MM.1S (cell line): ENCODE measurements around the gene DEPP1.

Experiments used
- DNase-seq: peaks from one replicate; pipeline ENCODE4 v3.0.0-alpha.2; 2015
- H2AFZ ChIP-seq: fragments of 300-600 bp; sonication (generic); 2 replicates; pipeline ENCODE4 v1.6.0; 2016; ENCODE audit warnings: antibody characterized with exemption, low read length
- H3F3A ChIP-seq: fragments of 300-600 bp; sonication (generic); 2 replicates; pipeline ENCODE4 v1.6.1; 2016; ENCODE audit warnings: mild to moderate bottlenecking, antibody characterized with exemption, low read length, moderate library complexity, mixed read lengths; ENCODE audit not compliant: insufficient read depth
- H3K27ac ChIP-seq: fragments of 300-600 bp; sonication (generic); 2 replicates; pipeline ENCODE4 v1.5.1; 2016; ENCODE audit warnings: mild to moderate bottlenecking, low read length
- H3K27me3 ChIP-seq: fragments of 300-600 bp; sonication (generic); replicated peaks from 2 replicates; pipeline ENCODE4 v1.6.0; 2016; ENCODE audit warnings: low read length; ENCODE audit not compliant: insufficient read depth
- H3K36me3 ChIP-seq: fragments of 300-600 bp; sonication (generic); replicated peaks from 2 replicates; pipeline ENCODE4 v1.6.1; 2016; ENCODE audit warnings: mild to moderate bottlenecking, low read length, mixed read lengths; ENCODE audit not compliant: insufficient read depth
- H3K4me1 ChIP-seq: fragments of 300-600 bp; sonication (generic); 2 replicates; pipeline ENCODE4 v1.6.1; 2016; ENCODE audit warnings: low read length, mixed read lengths
- H3K4me2 ChIP-seq: fragments of 300-600 bp; sonication (generic); 2 replicates; pipeline ENCODE4 v1.6.0; 2016; ENCODE audit warnings: low read depth, low read length
- H3K4me3 ChIP-seq: fragments of 300-600 bp; sonication (generic); 2 replicates; pipeline ENCODE4 v1.5.1; 2016; ENCODE audit warnings: low read length, mixed read lengths
- H3K79me2 ChIP-seq: fragments of 300-600 bp; sonication (generic); 2 replicates; pipeline ENCODE4 v1.6.1; 2016; ENCODE audit warnings: mixed run types, low read length, mixed read lengths
- H3K9ac ChIP-seq: fragments of 300-600 bp; sonication (generic); 2 replicates; pipeline ENCODE4 v1.6.1; 2016; ENCODE audit warnings: low read length, mixed read lengths
- H3K9me2 ChIP-seq: fragments of 300-600 bp; sonication (generic); replicated peaks from 2 replicates; pipeline ENCODE4 v1.6.1; 2016; ENCODE audit warnings: mild to moderate bottlenecking, low read length, mixed read lengths; ENCODE audit not compliant: insufficient read depth
- H3K9me3 ChIP-seq: fragments of 300-600 bp; sonication (generic); replicated peaks from 2 replicates; pipeline ENCODE4 v1.6.1; 2016; ENCODE audit warnings: mild to moderate bottlenecking, low read length, mixed read lengths; ENCODE audit not compliant: insufficient read depth
- H4K20me1 ChIP-seq: fragments of 300-600 bp; sonication (generic); 2 replicates; pipeline ENCODE4 v1.6.1; 2016; ENCODE audit warnings: mild to moderate bottlenecking, low read length, moderate library complexity, mixed read lengths; ENCODE audit not compliant: insufficient read depth
- CTCF ChIP-seq: fragments of 300-600 bp; sonication (generic); IDR thresholded peaks from 2 replicates; pipeline ENCODE4 v1.5.1; 2016; ENCODE audit warnings: antibody characterized with exemption, low read length, mixed read lengths
- EZH2 ChIP-seq: fragments of 300-600 bp; sonication (generic); optimal IDR thresholded peaks from 2 replicates; pipeline ENCODE3; 2017; ENCODE audit warnings: low read depth, mild to moderate bottlenecking, antibody characterized with exemption, low read length, mixed read lengths
- EZH2phosphoT487 ChIP-seq: fragments of 300-600 bp; sonication (generic); IDR thresholded peaks from 2 replicates; pipeline ENCODE4 v1.6.1; 2018; ENCODE audit warnings: antibody characterized with exemption, low read length

Gene DEPP1

GRCh38 chr10:44971434-44971833 lies 7.2 kb downstream of the DEPP1 start:
- Histone ChIP-seq H3K36me3 (peaks cover 14% of the 10 kb centered on the region), H2AFZ (no peak overlapping the region), H3F3A (peaks cover 32% of the 10 kb centered on the region), H3K4me1 (peaks cover 55% of the 10 kb centered on the region), H3K27me3 (no peaks in the 10 kb centered on the region), H4K20me1 (no peaks in the 10 kb centered on the region), H3K4me3 (no peak overlapping the region), H3K79me2 (peaks cover 63% of the 10 kb centered on the region), H3K9me3 (no peaks in the 10 kb centered on the region), H3K27ac (no peak overlapping the region), H3K4me2 (no peak overlapping the region), H3K9me2 (no peaks in the 10 kb centered on the region), H3K9ac (no peak overlapping the region)
- no peak for DNase-seq
- TF ChIP-seq CTCF (no peak), EZH2 (no peak), EZH2phosphoT487 (no peak)

- H3K79me2 ChIP-seq = peaks cover 63% of the 10 kb centered on the region
- no peak for DNase-seq
- H4K20me1 ChIP-seq = no peaks in the 10 kb centered on the region
- H3F3A ChIP-seq = peaks cover 30% of the 10 kb centered on the region
- H3K4me3 ChIP-seq = no peak overlapping the region
- TF ChIP-seq CTCF (no peak), EZH2 (no peak), EZH2phosphoT487 (no peak)
- H3K9me2 ChIP-seq = no peaks in the 10 kb centered on the region
- no peaks in the 10 kb centered on the region for H3K27me3 ChIP-seq
- H3K4me1 ChIP-seq = peaks cover 55% of the 10 kb centered on the region
- H3K9ac ChIP-seq = no peak overlapping the region
- no peak overlapping the region for H3K4me2 ChIP-seq
- no peak overlapping the region for H3K27ac ChIP-seq
- H3K9me3 ChIP-seq = no peaks in the 10 kb centered on the region
- no peak overlapping the region for H2AFZ ChIP-seq
- H3K36me3 ChIP-seq = peaks cover 14% of the 10 kb centered on the region
Observed at GRCh38 chr10:44970812-44971395, 7.7 kb downstream of the DEPP1 start.

- Histone ChIP-seq H3K9me3 (no peaks in the 10 kb centered on the region), H4K20me1 (no peaks in the 10 kb centered on the region), H3K27me3 (no peaks in the 10 kb centered on the region), H3K4me2 (no peak overlapping the region), H3K9me2 (no peaks in the 10 kb centered on the region), H3K4me3 (no peak overlapping the region), H3K79me2 (peaks cover 70% of the 10 kb centered on the region), H3K36me3 (peaks cover 14% of the 10 kb centered on the region), H2AFZ (no peak overlapping the region), H3F3A (peaks cover 29% of the 10 kb centered on the region), H3K4me1 (peaks cover 61% of the 10 kb centered on the region), H3K27ac (no peak overlapping the region), H3K9ac (no peak overlapping the region)
- DNase-seq = no peak
- no peak for TF ChIP-seq CTCF
- TF ChIP-seq EZH2phosphoT487 = no peak
- no peak for TF ChIP-seq EZH2
Observed at GRCh38 chr10:44969854-44970253, 8.8 kb downstream of the DEPP1 start.
